Right cardiac atrium (tissue), 5 donors: Measurements from ENCODE around the gene ARHGEF10L. TPM values are rescaled to one million over a fixed set of nuclear protein-coding genes. Genes with fewer than 3 reads are reported as not detected.

Experiments
- ATAC-seq, 2 donors: fragments of 200-7000 bp; cut with Tn5 transposase; one replicate each; pipeline versions ENCODE4 v1.8.0 to v1.9.1; 2020; ENCODE audit warnings: moderate library complexity in 2 of 2, mild to moderate bottlenecking in 1 of 2
- DNase-seq, 3 donors: peaks; one replicate each; pipeline ENCODE4 v3.0.0-alpha.2; 2020
- H3K27ac ChIP-seq: one replicate; pipeline ENCODE4 v1.5.1; 2013; ENCODE audit warnings: mild to moderate bottlenecking, low read length, control low read depth, moderate library complexity
- H3K27me3 ChIP-seq: one replicate; pipeline ENCODE4 v1.6.1; 2013; ENCODE audit not compliant: control insufficient read depth, insufficient read depth
- H3K4me1 ChIP-seq: one replicate; pipeline ENCODE4 v1.6.1; 2013; ENCODE audit warnings: low read length; ENCODE audit not compliant: control insufficient read depth, insufficient read depth
- H3K4me3 ChIP-seq: one replicate; pipeline ENCODE4 v1.5.1; 2013; ENCODE audit warnings: low read length, control low read depth
- H3K9me3 ChIP-seq: one replicate; pipeline ENCODE4 v1.6.1; 2013; ENCODE audit warnings: low read length; ENCODE audit not compliant: control insufficient read depth
- WGBS: extraction: QIAGEN DNeasy Blood & Tissue Kit; methylation state at CpG from one replicate; pipeline ENCODE4 v1.1.7; 2013; 5-methylcytosine and 5-hydroxymethylcytosine counted together
- intact Hi-C, 4 donors: fragments of 100-400 bp; cut with DNase I; formaldehyde crosslinking; loops; one replicate each; pipeline versions ENCODE4 v1.11.0 to v1.14.0; 2022 to 2023
- polyA plus RNA-seq: library from polyadenylated mRNA; stranded (reverse); fragments of 200-250 nt; gene quantifications from one replicate; pipeline ENCODE4 v1.2.3, GENCODE V29; 2013
- total RNA-seq, 4 donors: library from RNA; stranded (reverse); fragmentation: NEBNext Ultra II Directional; extraction: Animal tissue kit (Norgen Biotek cat#: 25700); gene quantifications; one replicate each; pipeline ENCODE4 v1.2.1, GENCODE V29; 2021
- donor health status: healthy with polysubstance abuse.
- donor health status: DM: no; HTN: yes; CAD: no.
- donor health status: DM: no; HTN: no; CAD: no.
- donor health status: DM: no; HTN: yes; CAD: no; lungs with severe emphysema.
- donor health status: DM: yes; HTN: yes; CAD: no.

The ARHGEF10L gene
- total and polyA plus RNA-seq, 5 donors, result 42.6 to 56.4 (median 54.0) TPM

DNA sequence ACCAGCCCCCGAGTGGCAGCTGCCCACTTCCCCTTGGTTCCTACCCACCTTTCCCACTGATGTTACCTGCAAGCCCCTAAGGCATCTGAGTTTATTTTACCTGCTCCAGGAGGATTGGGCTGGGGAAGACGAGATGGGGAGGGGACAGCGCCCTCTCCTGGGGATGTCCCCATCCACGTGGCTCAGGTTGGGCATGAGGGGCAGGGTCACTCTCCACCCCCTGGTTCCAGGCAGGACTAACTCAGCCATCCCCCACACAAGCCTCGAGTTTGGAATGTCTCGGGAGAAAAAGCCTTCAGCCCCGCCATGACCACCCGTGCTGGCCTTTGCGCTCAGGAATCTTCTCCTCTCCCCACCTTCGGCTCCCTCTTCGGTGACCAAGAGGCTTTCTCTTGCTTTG is 90.0 kb downstream of the ARHGEF10L start:
- ATAC-seq (no peak), DNase-seq (peak in 1 of 3 donors; percentile 53)
- WGBS, result 75% methylated on average over 11 of the region's 11 CpGs
- peaks cover 6% of the 10 kb centered on the region for H3K4me1 ChIP-seq
- no peaks in the 10 kb centered on the region for H3K9me3 ChIP-seq
- no peak overlapping the region for H3K4me3 ChIP-seq
- H3K27me3 ChIP-seq, result no peaks in the 10 kb centered on the region
- peak overlapping the region; percentile 63 for H3K27ac ChIP-seq
- intact Hi-C loops, result no loop called here

DNA sequence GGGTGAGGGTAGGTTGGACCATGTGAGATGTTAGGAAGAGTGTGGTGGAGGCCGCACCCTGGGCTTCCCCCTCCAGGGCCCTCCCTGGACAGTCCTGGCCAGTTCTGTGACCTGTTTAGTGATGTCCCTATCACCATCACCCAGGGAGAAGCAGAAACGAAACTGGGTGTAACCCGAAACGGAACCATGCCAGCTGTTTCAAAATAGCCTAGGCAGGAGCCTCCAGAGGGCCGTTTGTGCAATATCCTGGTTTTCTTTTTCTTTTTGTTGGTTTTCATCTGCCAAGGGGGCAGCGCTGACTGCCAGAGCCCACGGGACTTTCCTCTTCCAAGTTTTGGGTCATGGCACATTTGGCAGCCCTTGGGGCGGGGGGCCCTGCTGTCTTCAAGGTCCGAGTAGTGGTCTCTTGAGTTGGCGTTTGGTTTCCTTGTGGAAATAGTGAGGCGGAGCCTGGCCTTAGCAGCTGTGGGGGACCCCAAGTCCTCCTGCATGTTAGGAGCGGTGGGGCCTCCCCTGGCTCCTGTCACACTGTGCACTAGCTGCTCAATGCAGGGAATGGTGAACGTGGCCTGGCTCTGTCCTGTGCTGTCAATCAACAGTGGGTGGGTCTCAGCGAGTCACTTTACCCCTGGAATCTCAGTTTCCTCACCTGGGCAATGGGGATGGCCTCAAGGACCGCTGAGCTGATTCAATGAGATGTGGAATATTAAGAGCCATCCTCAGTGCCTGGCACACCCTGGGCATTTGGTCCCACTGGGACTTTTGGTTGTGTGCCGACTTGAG is 90.7 kb downstream of the ARHGEF10L start:
- peak overlapping the region; percentile 69 for H3K27ac ChIP-seq
- no peaks in the 10 kb centered on the region for H3K9me3 ChIP-seq
- WGBS, result 54% methylated on average over 16 of the region's 16 CpGs
- DNase-seq (peak; percentile 73 to 90 (median 85)), ATAC-seq (peak; percentile 85 to 86)
- peaks cover 4% of the 10 kb centered on the region for H3K4me1 ChIP-seq
- no peak overlapping the region for H3K4me3 ChIP-seq
- intact Hi-C loops, result no loop called here
- no peaks in the 10 kb centered on the region for H3K27me3 ChIP-seq

DNA sequence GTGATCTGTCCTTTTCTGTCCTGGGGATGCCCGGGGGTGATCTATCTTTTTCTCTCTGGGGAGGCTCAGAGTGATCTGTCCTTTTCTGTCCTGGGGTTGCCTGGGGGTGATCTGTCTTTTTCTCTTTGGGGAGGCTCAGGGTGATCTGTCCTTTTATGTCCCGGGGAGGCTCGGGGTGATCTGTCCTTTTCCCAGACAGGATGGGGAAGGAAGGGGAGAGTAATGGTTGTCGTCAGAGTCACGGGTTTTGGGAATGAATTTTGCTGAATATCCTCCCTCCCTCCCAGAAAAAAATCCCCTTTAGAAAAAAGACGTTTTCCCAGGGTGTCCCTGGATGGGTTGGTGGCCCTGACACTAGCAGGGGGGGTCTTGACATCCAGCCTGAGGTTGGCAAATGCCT is 91.5 kb downstream of the ARHGEF10L start:
- H3K9me3 ChIP-seq, result no peaks in the 10 kb centered on the region
- H3K4me1 ChIP-seq, result peaks cover 4% of the 10 kb centered on the region
- intact Hi-C loops, result no loop called here
- no peak for DNase-seq
- H3K27me3 ChIP-seq, result no peaks in the 10 kb centered on the region
- 58% methylated on average over 6 of the region's 6 CpGs for WGBS
- H3K4me3 ChIP-seq, result no peak overlapping the region
- peak overlapping the region; percentile 69 for H3K27ac ChIP-seq
- no peak for ATAC-seq

DNA sequence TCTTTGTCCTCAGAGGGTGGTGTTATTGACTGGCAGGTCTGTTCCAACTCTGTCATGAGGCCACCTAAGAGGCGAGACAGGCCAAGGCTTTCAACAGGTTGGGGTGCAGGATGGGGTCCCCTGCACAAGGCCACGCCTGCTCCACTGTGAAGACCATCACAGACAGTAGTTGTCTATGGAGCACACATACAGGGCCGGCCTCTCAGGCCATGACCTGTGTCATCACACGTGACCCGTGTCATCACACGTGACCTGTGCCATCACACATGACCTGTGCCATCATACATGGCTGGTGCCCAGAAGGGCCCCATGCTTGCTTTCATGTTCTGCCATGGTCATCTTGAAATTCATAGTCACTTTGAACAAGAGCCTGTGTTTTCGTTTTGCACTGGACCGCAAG is 91.9 kb downstream of the ARHGEF10L start:
- no peak overlapping the region for H3K27ac ChIP-seq
- peaks cover 4% of the 10 kb centered on the region for H3K4me1 ChIP-seq
- DNase-seq (peak in 1 of 3 donors; percentile 42), ATAC-seq (peak in 1 of 2 donors; percentile 3)
- intact Hi-C loops, result no loop called here
- H3K27me3 ChIP-seq, result no peaks in the 10 kb centered on the region
- WGBS, result 83% methylated on average over 8 of the region's 8 CpGs
- H3K9me3 ChIP-seq, result no peaks in the 10 kb centered on the region
- no peak overlapping the region for H3K4me3 ChIP-seq

DNA sequence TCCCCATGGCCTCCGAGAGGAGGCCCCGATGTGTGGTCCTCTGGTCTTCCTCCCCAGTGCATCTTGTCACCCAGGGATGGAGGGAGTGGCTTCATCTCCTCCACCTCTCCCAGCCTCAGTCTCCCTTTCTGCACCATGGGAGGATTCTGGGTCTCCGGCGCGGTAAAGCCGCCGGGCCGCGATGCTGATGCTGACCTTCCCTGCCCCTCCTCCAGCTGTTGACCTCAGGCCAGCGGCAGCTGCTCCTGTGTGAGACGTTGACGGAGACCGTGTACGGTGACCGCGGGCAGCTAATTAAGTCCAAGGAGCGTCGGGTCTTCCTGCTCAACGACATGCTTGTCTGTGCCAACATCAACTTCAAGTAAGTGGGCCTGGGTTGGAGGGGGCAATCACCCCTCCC is 92.6 kb downstream of the ARHGEF10L start:
- intact Hi-C loops, result no loop called here
- 81% methylated on average over 19 of the region's 19 CpGs for WGBS
- ATAC-seq (no peak), DNase-seq (peak in 1 of 3 donors; percentile 52)
- Histone ChIP-seq H3K4me1 (peaks cover 4% of the 10 kb centered on the region), H3K9me3 (no peaks in the 10 kb centered on the region), H3K4me3 (no peak overlapping the region), H3K27me3 (no peaks in the 10 kb centered on the region), H3K27ac (no peak overlapping the region)

DNA sequence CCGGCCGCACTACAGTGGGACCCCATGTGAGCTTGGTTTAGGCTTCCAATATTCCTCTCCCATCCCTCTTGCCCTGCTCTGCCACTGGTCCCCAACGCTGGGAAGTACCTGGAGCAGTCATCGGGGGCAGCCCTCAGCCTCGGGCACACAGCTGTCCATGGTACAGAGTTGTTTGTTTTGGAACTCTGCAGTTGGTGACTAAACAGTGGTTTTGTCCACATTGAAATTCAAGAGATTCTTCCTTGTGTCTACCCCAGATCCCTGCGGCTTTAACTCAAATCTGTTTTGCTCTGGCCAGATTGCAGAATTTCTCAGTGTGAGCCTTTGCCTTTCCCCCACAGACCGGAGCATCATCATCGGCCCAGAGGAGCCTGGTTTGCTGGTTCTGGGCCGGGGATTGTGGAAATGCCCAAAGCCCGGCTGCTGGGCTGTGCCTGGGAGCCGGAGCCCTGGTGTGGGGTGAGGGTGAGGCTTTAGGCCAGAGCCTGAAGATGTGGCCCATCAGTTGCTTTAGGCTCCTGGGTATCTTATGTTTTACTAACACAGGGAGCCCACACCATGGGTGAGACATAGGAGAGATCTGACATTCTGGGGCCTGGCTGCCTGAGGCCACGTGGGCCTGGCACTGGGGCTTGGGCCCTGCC is 93.2 kb downstream of the ARHGEF10L start:
- Histone ChIP-seq H3K4me1 (peaks cover 4% of the 10 kb centered on the region), H3K27ac (no peak overlapping the region), H3K27me3 (no peaks in the 10 kb centered on the region), H3K4me3 (no peak overlapping the region), H3K9me3 (no peaks in the 10 kb centered on the region)
- no peak for ATAC-seq
- intact Hi-C loops, result no loop called here
- WGBS, result 82% methylated on average over 12 of the region's 12 CpGs
- DNase-seq, result no peak

DNA sequence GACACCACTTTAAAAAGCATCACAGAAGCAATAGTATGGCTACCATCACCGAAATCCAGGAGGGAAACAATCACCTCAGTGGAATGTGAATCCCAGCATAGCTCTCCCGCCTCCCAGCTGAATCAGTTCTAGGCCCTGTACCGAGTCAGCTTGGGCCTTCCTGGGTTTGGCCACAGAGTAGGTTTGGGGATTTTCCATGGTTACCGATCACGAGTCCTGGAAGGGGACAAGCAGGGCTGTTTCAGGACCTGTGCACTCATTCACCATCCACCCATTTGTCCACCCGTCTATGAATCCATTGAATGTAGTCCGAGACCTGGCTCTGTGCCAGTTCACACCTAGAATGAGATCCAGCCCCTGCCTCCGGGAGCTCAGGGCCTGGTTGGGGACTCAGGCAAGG is 94.2 kb downstream of the ARHGEF10L start:
- H3K27ac ChIP-seq, result no peak overlapping the region
- H3K27me3 ChIP-seq, result no peaks in the 10 kb centered on the region
- intact Hi-C loops, result no loop called here
- peaks cover 4% of the 10 kb centered on the region for H3K4me1 ChIP-seq
- no peak for DNase-seq
- no peak for ATAC-seq
- H3K4me3 ChIP-seq, result no peak overlapping the region
- WGBS, result 64% methylated on average over 8 of the region's 8 CpGs
- no peaks in the 10 kb centered on the region for H3K9me3 ChIP-seq

DNA sequence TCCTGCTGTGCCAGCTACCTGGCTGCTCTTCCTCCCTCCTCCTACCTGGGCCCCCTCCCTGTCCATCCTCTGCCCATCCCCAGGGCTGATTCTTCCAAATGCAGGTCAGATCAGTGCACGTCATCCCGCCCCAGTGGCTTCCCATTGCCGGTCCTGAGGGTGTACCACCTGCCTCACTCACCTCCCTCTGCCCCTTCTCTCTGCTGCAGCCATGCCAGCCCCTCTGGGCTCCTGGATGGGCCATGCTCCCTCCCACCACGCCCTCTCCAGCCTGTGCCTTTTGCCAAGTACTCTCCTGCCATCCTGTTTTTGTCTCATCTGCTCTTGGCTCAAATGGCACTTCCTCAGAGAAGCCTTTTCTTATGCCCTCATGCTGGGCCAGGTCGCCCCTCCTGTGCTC is 95.8 kb downstream of the ARHGEF10L start:
- ATAC-seq (no peak), DNase-seq (no peak)
- intact Hi-C loops, result no loop called here
- no peaks in the 10 kb centered on the region for H3K9me3 ChIP-seq
- no peak overlapping the region for H3K4me3 ChIP-seq
- no peak overlapping the region for H3K27ac ChIP-seq
- H3K27me3 ChIP-seq, result no peaks in the 10 kb centered on the region
- no peaks in the 10 kb centered on the region for H3K4me1 ChIP-seq
- 89% methylated on average over 5 of the region's 5 CpGs for WGBS

DNA sequence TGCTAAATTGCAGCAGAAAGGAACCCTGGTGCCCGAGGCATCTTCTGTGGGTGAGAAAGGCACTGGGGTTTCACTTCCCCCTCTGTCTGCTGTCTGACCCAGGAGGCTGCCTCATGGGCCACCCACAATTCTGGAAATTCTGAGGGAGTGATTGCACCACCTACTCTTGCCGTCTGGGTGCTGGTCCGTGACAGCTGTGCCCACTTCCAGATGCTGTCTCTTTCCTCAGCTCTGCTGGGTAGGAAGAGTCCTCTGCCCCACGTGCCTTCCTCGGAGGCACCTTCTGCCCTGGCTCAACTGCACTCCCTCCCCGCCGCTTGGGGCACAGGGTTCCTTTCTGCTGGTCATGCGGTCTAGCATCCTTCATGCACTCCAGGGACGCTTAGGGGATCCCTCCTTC is 96.3 kb downstream of the ARHGEF10L start:
- ATAC-seq, result peak; percentile 30 to 38
- DNase-seq, result no peak
- Histone ChIP-seq H3K27ac (no peak overlapping the region), H3K4me1 (no peaks in the 10 kb centered on the region), H3K4me3 (no peak overlapping the region), H3K9me3 (no peaks in the 10 kb centered on the region), H3K27me3 (no peaks in the 10 kb centered on the region)
- intact Hi-C loops, result no loop called here
- 78% methylated on average over 9 of the region's 9 CpGs for WGBS

DNA sequence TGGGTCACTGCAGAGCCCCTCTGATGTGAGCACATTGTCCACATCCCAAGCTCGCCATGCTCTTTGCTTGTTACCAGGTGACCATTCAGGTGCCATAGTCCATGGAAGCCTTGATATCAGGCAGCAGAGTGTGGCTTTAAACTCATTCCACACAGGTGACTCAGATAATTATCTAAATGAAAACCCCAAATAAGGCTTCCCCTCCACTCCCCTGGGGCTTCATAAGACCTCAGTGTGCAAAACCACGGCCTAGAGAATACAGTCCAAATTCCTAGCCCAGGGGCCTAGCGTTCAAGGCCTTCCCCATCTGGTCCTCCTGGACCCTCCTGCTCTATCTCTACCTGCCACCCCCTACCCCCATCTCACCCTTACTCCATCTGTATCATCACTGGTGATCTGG is 97.1 kb downstream of the ARHGEF10L start:
- H3K27ac ChIP-seq, result no peak overlapping the region
- intact Hi-C loops, result no loop called here
- H3K9me3 ChIP-seq, result no peaks in the 10 kb centered on the region
- no peak overlapping the region for H3K4me3 ChIP-seq
- H3K4me1 ChIP-seq, result no peaks in the 10 kb centered on the region
- ATAC-seq (no peak), DNase-seq (no peak)
- WGBS, result 89% methylated on average over 3 of the region's 3 CpGs
- H3K27me3 ChIP-seq, result no peaks in the 10 kb centered on the region

DNA sequence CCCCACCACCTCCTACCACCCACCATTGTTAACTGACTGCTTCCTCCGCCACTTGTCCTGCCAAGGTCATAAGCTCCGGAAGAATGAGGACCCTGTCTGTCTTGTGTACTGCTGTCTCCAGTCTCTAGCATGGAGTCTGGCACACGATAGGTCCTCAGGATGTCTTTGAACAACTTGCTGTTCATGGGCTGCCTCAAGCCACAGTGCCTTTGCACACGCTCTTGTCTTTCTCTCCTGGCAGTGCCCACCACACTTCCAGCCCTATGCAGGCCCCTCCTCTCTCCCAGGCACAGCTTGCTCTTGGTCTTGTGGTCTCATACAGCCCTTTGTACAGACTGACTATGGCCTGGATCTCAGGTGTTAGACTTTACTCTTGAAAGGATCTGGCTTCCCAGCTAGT is 97.6 kb downstream of the ARHGEF10L start:
- H3K9me3 ChIP-seq, result no peaks in the 10 kb centered on the region
- 92% methylated on average over 4 of the region's 4 CpGs for WGBS
- no peaks in the 10 kb centered on the region for H3K27me3 ChIP-seq
- H3K4me1 ChIP-seq, result no peaks in the 10 kb centered on the region
- no peak for ATAC-seq
- no peak for DNase-seq
- H3K4me3 ChIP-seq, result no peak overlapping the region
- H3K27ac ChIP-seq, result no peak overlapping the region
- intact Hi-C loops, result no loop called here
